WERI-Rb-1 (cell line): ENCODE measurements around the gene TTC28.

Experiments used
- DNase-seq: peaks from one replicate; pipeline ENCODE4 v3.0.0-alpha.2; 2020
- H3K27ac ChIP-seq: fragments of 250-450 bp; sonication (Bioruptor Pico); 2 replicates; pipeline ENCODE4 v1.5.1; 2020; ENCODE audit warnings: mild to moderate bottlenecking, moderate library complexity
- H3K27me3 ChIP-seq: fragments of 250-450 bp; sonication (Bioruptor Pico); 2 replicates; pipeline ENCODE4 v1.5.1; 2021; ENCODE audit warnings: mild to moderate bottlenecking, low read depth, moderate library complexity; ENCODE audit not compliant: insufficient read depth, severe bottlenecking
- H3K36me3 ChIP-seq: fragments of 250-450 bp; sonication (Bioruptor Pico); 2 replicates; pipeline ENCODE4 v1.5.1; 2020; ENCODE audit warnings: mild to moderate bottlenecking, moderate library complexity
- H3K4me3 ChIP-seq: 2 replicates; pipeline ENCODE4 v1.5.1; 2011; ENCODE audit warnings: low read depth, mild to moderate bottlenecking, control low read depth, low read length
- H3K9me3 ChIP-seq: fragments of 250-450 bp; sonication (Bioruptor Pico); 2 replicates; pipeline ENCODE4 v1.5.1; 2021; ENCODE audit warnings: mild to moderate bottlenecking, moderate library complexity; ENCODE audit not compliant: severe bottlenecking
- TF ChIP-seq, protein P1 (sequence below): IDR thresholded peaks from 2 replicates; pipeline ENCODE4 v1.5.1; 2011; ENCODE audit warnings: low read depth, mild to moderate bottlenecking, control low read depth, inconsistent platforms, low read length

Gene TTC28

DNA sequence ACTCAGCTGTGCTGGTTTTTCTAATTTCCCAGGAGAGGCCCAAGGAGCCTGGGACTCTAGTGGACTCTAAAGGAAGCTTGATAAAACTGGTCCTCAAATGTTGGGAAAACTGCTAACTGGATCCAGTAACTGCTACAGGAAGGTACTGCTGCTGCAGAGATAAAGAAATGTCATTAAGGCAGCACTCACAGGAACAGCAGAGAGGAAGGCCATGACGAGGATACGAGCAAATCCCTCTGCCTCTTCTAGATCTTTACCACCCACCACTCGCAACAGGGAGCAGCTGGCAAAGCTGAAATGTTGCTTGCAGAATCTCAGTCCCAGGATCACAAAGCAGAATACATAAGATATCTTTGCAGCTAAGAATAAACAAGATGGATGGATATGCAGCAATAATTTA is 23.5 kb downstream of the TTC28 start:
- TF ChIP-seq, protein P1, sequence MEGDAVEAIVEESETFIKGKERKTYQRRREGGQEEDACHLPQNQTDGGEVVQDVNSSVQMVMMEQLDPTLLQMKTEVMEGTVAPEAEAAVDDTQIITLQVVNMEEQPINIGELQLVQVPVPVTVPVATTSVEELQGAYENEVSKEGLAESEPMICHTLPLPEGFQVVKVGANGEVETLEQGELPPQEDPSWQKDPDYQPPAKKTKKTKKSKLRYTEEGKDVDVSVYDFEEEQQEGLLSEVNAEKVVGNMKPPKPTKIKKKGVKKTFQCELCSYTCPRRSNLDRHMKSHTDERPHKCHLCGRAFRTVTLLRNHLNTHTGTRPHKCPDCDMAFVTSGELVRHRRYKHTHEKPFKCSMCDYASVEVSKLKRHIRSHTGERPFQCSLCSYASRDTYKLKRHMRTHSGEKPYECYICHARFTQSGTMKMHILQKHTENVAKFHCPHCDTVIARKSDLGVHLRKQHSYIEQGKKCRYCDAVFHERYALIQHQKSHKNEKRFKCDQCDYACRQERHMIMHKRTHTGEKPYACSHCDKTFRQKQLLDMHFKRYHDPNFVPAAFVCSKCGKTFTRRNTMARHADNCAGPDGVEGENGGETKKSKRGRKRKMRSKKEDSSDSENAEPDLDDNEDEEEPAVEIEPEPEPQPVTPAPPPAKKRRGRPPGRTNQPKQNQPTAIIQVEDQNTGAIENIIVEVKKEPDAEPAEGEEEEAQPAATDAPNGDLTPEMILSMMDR, result no peak
- H3K27me3 ChIP-seq, result no peaks in the 10 kb centered on the region
- H3K36me3 ChIP-seq, result no peaks in the 10 kb centered on the region
- H3K9me3 ChIP-seq, result no peaks in the 10 kb centered on the region
- H3K27ac ChIP-seq, result no peak overlapping the region
- no peak for DNase-seq
- H3K4me3 ChIP-seq, result no peak overlapping the region

DNA sequence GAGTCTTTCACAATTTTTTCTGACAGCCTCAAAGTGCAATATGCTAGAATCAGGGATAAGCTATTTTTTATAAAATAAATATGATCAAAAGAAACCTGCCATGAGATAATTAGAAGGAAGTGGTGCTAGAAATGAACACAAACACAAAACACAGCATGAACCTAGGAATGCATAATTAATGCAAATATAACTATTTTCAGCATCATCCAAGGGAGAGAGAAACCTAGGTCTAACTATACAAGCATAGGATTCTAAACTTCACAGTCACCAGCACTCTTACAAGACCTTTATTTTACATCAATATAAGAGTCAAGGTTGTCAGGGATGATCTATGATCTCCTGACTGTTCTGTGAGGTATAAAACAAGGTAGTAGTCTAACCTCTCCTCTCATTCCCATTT is 29.2 kb downstream of the TTC28 start:
- Histone ChIP-seq H3K4me3 (no peak overlapping the region), H3K9me3 (no peaks in the 10 kb centered on the region), H3K27me3 (no peaks in the 10 kb centered on the region), H3K27ac (no peak overlapping the region), H3K36me3 (no peaks in the 10 kb centered on the region; the same call in 1 of the 2 replicates)
- DNase-seq, result no peak
- TF ChIP-seq, protein P1, result no peak

DNA sequence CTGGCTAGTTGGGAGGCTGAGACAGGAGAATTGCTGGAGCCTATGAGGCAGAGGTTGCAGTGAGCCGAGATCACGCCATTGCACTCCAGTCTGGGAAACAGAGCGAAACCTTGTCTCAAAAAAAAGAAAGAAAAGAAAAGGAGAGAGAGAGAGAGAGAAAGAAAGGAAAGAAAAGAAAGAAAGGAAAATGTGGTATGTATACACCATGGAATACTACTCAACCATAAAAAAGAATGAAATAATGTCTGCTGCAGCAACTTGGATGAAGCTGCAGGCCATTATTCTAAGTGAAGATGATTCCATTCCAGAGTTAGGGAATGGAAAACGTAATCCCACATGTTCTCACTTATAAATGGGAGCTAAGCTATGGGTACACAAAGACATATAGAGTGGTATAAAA is 30.8 kb downstream of the TTC28 start:
- Histone ChIP-seq H3K27me3 (no peaks in the 10 kb centered on the region), H3K36me3 (no peaks in the 10 kb centered on the region; the same call in 1 of the 2 replicates), H3K4me3 (no peak overlapping the region), H3K9me3 (no peaks in the 10 kb centered on the region), H3K27ac (no peak overlapping the region)
- DNase-seq, result no peak
- TF ChIP-seq, protein P1, result no peak

DNA sequence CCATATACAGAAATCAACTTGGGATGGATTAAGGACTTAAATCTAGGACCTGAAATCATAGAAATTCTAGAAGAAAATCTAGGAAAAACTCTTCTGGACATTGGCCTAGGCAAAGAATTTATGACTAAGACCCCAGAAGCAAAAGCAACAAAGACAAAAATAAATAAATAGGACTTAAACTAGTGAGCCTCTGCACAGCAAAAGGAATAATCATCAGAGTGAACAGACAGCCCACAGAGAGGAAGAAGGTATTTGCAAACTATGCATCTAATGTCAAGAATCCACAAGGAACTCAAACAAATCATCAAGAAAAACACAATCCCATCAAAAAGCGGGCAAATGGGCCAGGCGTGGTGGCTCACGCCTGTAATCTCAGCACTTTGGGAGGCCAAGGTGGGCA is 32.4 kb downstream of the TTC28 start:
- H3K27me3 ChIP-seq, result no peaks in the 10 kb centered on the region
- H3K27ac ChIP-seq, result no peak overlapping the region
- no peaks in the 10 kb centered on the region for H3K9me3 ChIP-seq
- DNase-seq, result no peak
- H3K4me3 ChIP-seq, result no peak overlapping the region
- TF ChIP-seq, protein P1, result no peak
- H3K36me3 ChIP-seq, result no peaks in the 10 kb centered on the region; the same call in 1 of the 2 replicates

DNA sequence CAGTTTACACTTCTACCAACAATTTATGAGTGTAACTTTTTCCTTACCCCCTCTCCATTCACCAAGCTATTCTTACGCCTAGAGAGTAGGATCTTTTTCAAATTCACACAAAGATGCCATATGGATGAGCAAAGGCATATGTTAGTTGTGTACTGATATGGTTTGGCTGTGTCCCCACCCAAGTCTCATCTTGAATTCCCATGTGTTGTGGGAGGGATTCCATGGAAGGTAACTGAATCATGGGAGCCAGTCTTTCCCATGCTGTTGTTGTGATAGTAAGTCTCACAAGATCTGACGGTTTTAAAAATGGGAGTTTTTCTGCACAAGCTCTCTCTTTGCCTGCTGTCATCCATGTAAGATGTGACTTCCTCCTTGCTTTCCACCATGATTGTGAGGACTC is 40.3 kb downstream of the TTC28 start:
- H3K27ac ChIP-seq, result no peak overlapping the region
- 0 out of 2 replicates have a peak, but pooled peaks cover 2% of the 10 kb centered on the region for H3K36me3 ChIP-seq
- TF ChIP-seq, protein P1, result no peak
- no peak overlapping the region for H3K4me3 ChIP-seq
- no peak for DNase-seq
- H3K9me3 ChIP-seq, result no peaks in the 10 kb centered on the region
- no peaks in the 10 kb centered on the region for H3K27me3 ChIP-seq

DNA sequence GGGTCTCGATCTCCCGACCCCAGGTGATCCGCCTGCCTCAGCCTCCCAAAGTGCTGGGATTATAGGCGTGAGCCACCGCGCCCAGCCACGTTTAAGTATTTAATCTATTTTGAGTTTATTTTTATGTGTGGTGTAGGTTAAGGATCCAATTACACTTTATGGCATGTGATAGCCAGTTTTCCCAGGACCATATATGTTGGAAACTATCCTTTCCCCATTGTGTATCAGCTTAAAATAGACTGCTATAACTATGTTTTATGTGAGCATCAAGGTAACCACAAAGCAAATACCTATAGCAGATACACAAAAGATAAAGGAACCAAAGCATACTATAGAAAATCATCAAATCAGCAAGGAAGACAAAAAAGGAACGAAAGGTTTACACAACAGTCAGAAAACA is 42.4 kb downstream of the TTC28 start:
- H3K27ac ChIP-seq, result no peak overlapping the region
- TF ChIP-seq, protein P1, result no peak
- no peaks in the 10 kb centered on the region for H3K27me3 ChIP-seq
- DNase-seq, result no peak
- H3K36me3 ChIP-seq, result 0 out of 2 replicates have a peak, but pooled peaks cover 2% of the 10 kb centered on the region
- no peak overlapping the region for H3K4me3 ChIP-seq
- H3K9me3 ChIP-seq, result no peaks in the 10 kb centered on the region
